Sigmoid colon (tissue), 7 donors: ENCODE data around the gene RAD9A. TPM values are rescaled to one million over a fixed set of nuclear protein-coding genes. Genes with fewer than 3 reads are reported as not detected.

Source experiments
- DNase-seq: peaks from one replicate; pipeline ENCODE4 v3.0.0-alpha.2; 2019
- H3K27ac ChIP-seq, 4 donors: fragments of 200-600 bp; sonication (generic); one replicate each; pipeline ENCODE4 v1.5.1; 2016 to 2019; ENCODE audit warnings: mild to moderate bottlenecking in 1 of 4
- H3K27me3 ChIP-seq, 3 donors: fragments of 200-600 bp; sonication (generic); one replicate each; pipeline ENCODE4 v1.5.1; 2019; ENCODE audit warnings: mild to moderate bottlenecking in 1 of 3
- H3K36me3 ChIP-seq, 4 donors: fragments of 200-600 bp; sonication (generic); one replicate each; pipeline ENCODE4 v1.5.1; 2016 to 2019
- H3K4me1 ChIP-seq, 4 donors: fragments of 200-600 bp; sonication (generic); one replicate each; pipeline ENCODE4 v1.5.1; 2017 to 2019
- H3K4me3 ChIP-seq, 4 donors: fragments of 200-600 bp; sonication (generic); one replicate each; pipeline ENCODE4 v1.5.1; 2017 to 2019; ENCODE audit warnings: mild to moderate bottlenecking in 2 of 4, moderate library complexity in 1 of 4
- H3K9me3 ChIP-seq, 4 donors: fragments of 200-600 bp in 3 of 4; sonication (generic) in 3 of 4; one replicate each; pipeline versions ENCODE4 v1.5.1 to v1.6.1; 2013 to 2019
- CTCF ChIP-seq, 4 experiments: fragments of 450-650 bp in 3 of 4; fragments of 200-600 bp in 1 of 4; IDR thresholded peaks; one replicate each; pipeline ENCODE4 v1.5.1; 2016 to 2019; ENCODE audit warnings: antibody characterized with exemption in 4 of 4, mild to moderate bottlenecking in 3 of 4, moderate library complexity in 2 of 4
- EP300 ChIP-seq, 4 donors: sonication (generic); formaldehyde crosslinking; IDR thresholded peaks; one replicate each; pipeline ENCODE4 v1.6.1; 2017; ENCODE audit warnings: antibody characterized with exemption in 4 of 4
- POLR2A ChIP-seq, 2 donors: fragments of 450-650 bp; IDR thresholded peaks; one replicate each; pipeline ENCODE4 v1.6.1; 2016; ENCODE audit warnings: antibody characterized with exemption in 2 of 2, mild to moderate bottlenecking in 2 of 2, moderate library complexity in 2 of 2
- POLR2AphosphoS5 ChIP-seq, 4 donors: sonication (generic); formaldehyde crosslinking; IDR thresholded peaks; one replicate each; pipeline ENCODE4 v1.6.1; 2017; ENCODE audit warnings: antibody characterized with exemption in 4 of 4
- WGBS, 2 donors: extraction: QIAGEN DNeasy Blood & Tissue Kit; methylation state at CpG; one replicate each; pipeline ENCODE4 v1.1.7; 2013; 5-methylcytosine and 5-hydroxymethylcytosine counted together
- intact Hi-C: fragments of 100-400 bp; cut with DNase I; formaldehyde crosslinking; loops from one replicate; pipeline ENCODE4 v1.15.1; 2023
- polyA plus RNA-seq, 3 donors: library from polyadenylated mRNA; stranded (reverse); fragments of 200-250 nt; gene quantifications; one replicate each; pipeline ENCODE4 v1.2.3, GENCODE V29; 2013
- total RNA-seq, 4 donors: library from RNA; depleted of rRNA; stranded (reverse); fragments of >200 nt; gene quantifications; one replicate each; pipeline ENCODE4 v1.1.0, GENCODE V29; 2016
- donor health status: healthy with polysubstance abuse.
- donor health status: Bipolar disorder and iron deficiency.
- donor health status: healthy.

Gene RAD9A
- total and polyA plus RNA-seq, 7 donors, result 6.5 to 33.9 (median 15.8) TPM

- peaks cover 0 to 52% (median 50%) of the 10 kb centered on the region in 4 donors for H3K4me1 ChIP-seq
- H3K4me3 ChIP-seq, result no peak overlapping the region
- intact Hi-C loops, result loop anchor here (1.0 kb wide), 1 partner anchor 24 kb away; no protein-coding TSS in a partner anchor
- H3K27ac ChIP-seq, result peak overlapping the region; percentile 95 to 100 (median 98)
- 86 to 89% methylated on average over 12 of the region's 12 CpGs for WGBS, 2 donors
- no peaks in the 10 kb centered on the region for H3K27me3 ChIP-seq
- no peaks in the 10 kb centered on the region for H3K9me3 ChIP-seq
- H3K36me3 ChIP-seq, result no peaks in the 10 kb centered on the region
- TF ChIP-seq CTCF (IDR thresholded peaks at IDR 0.05) (no peak), POLR2A (IDR thresholded peaks at IDR 0.05) (no peak), EP300 (IDR thresholded peaks at IDR 0.05) (no peak), POLR2AphosphoS5 (IDR thresholded peaks at IDR 0.05) (no peak)
- no peak for DNase-seq
Measured at GRCh38 chr11:67357831-67358670, 33.7 kb upstream of the RAD9A start.

GRCh38 chr11:67364169-67364568 is 27.6 kb upstream of the RAD9A start:
- H3K4me1 ChIP-seq, result peaks cover 0 to 45% (median 41%) of the 10 kb centered on the region in 4 donors
- no peak overlapping the region for H3K4me3 ChIP-seq
- no peaks in the 10 kb centered on the region for H3K27me3 ChIP-seq
- H3K36me3 ChIP-seq, result peaks cover 0 to 15% (median 0%) of the 10 kb centered on the region in 4 donors
- H3K9me3 ChIP-seq, result no peaks in the 10 kb centered on the region
- no peak for DNase-seq
- no peak overlapping the region for H3K27ac ChIP-seq
- TF ChIP-seq EP300 (IDR thresholded peaks at IDR 0.05) (no peak), POLR2A (IDR thresholded peaks at IDR 0.05) (no peak), CTCF (IDR thresholded peaks at IDR 0.05) (no peak), POLR2AphosphoS5 (IDR thresholded peaks at IDR 0.05) (no peak)
- WGBS, 2 donors, result 73 to 93% methylated on average over 3 of the region's 3 CpGs
- intact Hi-C loops, result no loop called here

GRCh38 chr11:67364783-67365722 is 26.7 kb upstream of the RAD9A start:
- intact Hi-C loops, result no loop called here
- H3K36me3 ChIP-seq, result peaks cover 0 to 15% (median 0%) of the 10 kb centered on the region in 4 donors
- H3K27ac ChIP-seq, result peak overlapping the region; percentile 71 to 100 (median 86)
- 76 to 87% methylated on average over 24 of the region's 24 CpGs for WGBS, 2 donors
- TF ChIP-seq CTCF (IDR thresholded peaks at IDR 0.05) (no peak), POLR2AphosphoS5 (IDR thresholded peaks at IDR 0.05) (no peak)
- DNase-seq, result no peak
- no peaks in the 10 kb centered on the region for H3K27me3 ChIP-seq
- no peaks in the 10 kb centered on the region for H3K9me3 ChIP-seq
- H3K4me1 ChIP-seq, result peaks cover 0 to 53% (median 49%) of the 10 kb centered on the region in 4 donors
- no peak overlapping the region for H3K4me3 ChIP-seq

GRCh38 chr11:67365736-67366444 is 25.9 kb upstream of the RAD9A start:
- peak overlapping the region in 1 of 4 donors; percentile 16 for H3K4me3 ChIP-seq
- peak overlapping the region; percentile 71 to 100 (median 86) for H3K27ac ChIP-seq
- no peak for DNase-seq
- intact Hi-C loops, result no loop called here
- H3K36me3 ChIP-seq, result peaks cover 0 to 15% (median 0%) of the 10 kb centered on the region in 4 donors
- TF ChIP-seq POLR2AphosphoS5 (IDR thresholded peaks at IDR 0.05) (peak in 1 of 4 donors; percentile 6), CTCF (IDR thresholded peaks at IDR 0.05) (no peak), POLR2A (IDR thresholded peaks at IDR 0.05) (no peak), EP300 (IDR thresholded peaks at IDR 0.05) (no peak)
- H3K27me3 ChIP-seq, result no peaks in the 10 kb centered on the region
- H3K4me1 ChIP-seq, result peaks cover 0 to 62% (median 58%) of the 10 kb centered on the region in 4 donors
- WGBS, 2 donors, result 69 to 79% methylated on average over 14 of the region's 14 CpGs
- no peaks in the 10 kb centered on the region for H3K9me3 ChIP-seq
